SK-N-SH treated with all-trans-retinoic acid at 6 μM for 48 hours (cell line): ENCODE results near the gene UGT1A8.

ENCODE experiments used
- ATAC-seq: fragments of 200-7000 bp; cut with Tn5 transposase; 3 replicates; pipeline ENCODE4 v1.9.1; 2020; ENCODE audit warnings: mild to moderate bottlenecking, moderate library complexity
- ARNTL ChIP-seq: fragments of 450-650 bp; formaldehyde crosslinking; IDR thresholded peaks from 2 replicates; pipeline ENCODE4 v1.5.0; 2020; ENCODE audit warnings: low read depth, mild to moderate bottlenecking, moderate library complexity, borderline replicate concordance
- BACH2 ChIP-seq: fragments of 250-450 bp; sonication (Bioruptor Pico); IDR thresholded peaks from 2 replicates; pipeline ENCODE4 v1.9.0; 2021; ENCODE audit warnings: mild to moderate bottlenecking, borderline replicate concordance
- CSDC2 ChIP-seq: fragments of 250-450 bp; sonication (Bioruptor Pico); IDR thresholded peaks from 2 replicates; pipeline ENCODE4 v1.5.0; 2020; ENCODE audit warnings: mild to moderate bottlenecking, moderate library complexity
- ESRRG ChIP-seq: fragments of 250-450 bp; sonication (Bioruptor Pico); IDR thresholded peaks from 2 replicates; pipeline ENCODE4 v1.6.1; 2021; ENCODE audit warnings: mild to moderate bottlenecking
- ISL1 ChIP-seq: fragments of 250-450 bp; sonication (Bioruptor Pico); IDR thresholded peaks from 2 replicates; pipeline ENCODE4 v2.1.2; 2022; ENCODE audit warnings: mild to moderate bottlenecking, moderate library complexity
- OSR1 ChIP-seq: fragments of 250-450 bp; sonication (Bioruptor Pico); IDR thresholded peaks from 2 replicates; pipeline ENCODE4 v1.8.0; 2022; ENCODE audit warnings: moderate library complexity, mild to moderate bottlenecking, inconsistent platforms
- PPARA ChIP-seq: fragments of 250-450 bp; sonication (Bioruptor Pico); IDR thresholded peaks from 2 replicates; pipeline ENCODE4 v1.5.0; 2020; ENCODE audit warnings: mild to moderate bottlenecking, borderline replicate concordance
- SNAI2 ChIP-seq: fragments of 250-450 bp; sonication (Bioruptor Pico); IDR thresholded peaks from 2 replicates; pipeline ENCODE4 v1.5.0; 2020; ENCODE audit warnings: mild to moderate bottlenecking, moderate library complexity
- TCF4 ChIP-seq: fragments of 250-450 bp; sonication (Bioruptor Pico); IDR thresholded peaks from 2 replicates; pipeline ENCODE4 v1.8.0; 2021; ENCODE audit warnings: mild to moderate bottlenecking, moderate library complexity, borderline replicate concordance
- TOX ChIP-seq: fragments of 250-450 bp; sonication (Bioruptor Pico); IDR thresholded peaks from 2 replicates; pipeline ENCODE4 v1.8.0; 2021; ENCODE audit warnings: mild to moderate bottlenecking, moderate library complexity, borderline replicate concordance
- ZFP3 ChIP-seq: fragments of 250-450 bp; sonication (Bioruptor Pico); IDR thresholded peaks from 2 replicates; pipeline ENCODE4 v1.5.0; 2020; ENCODE audit warnings: mild to moderate bottlenecking, moderate library complexity
- ZFP30 ChIP-seq: fragments of 450-650 bp; formaldehyde crosslinking; IDR thresholded peaks from 2 replicates; pipeline ENCODE4 v1.5.0; 2022; ENCODE audit warnings: mild to moderate bottlenecking, moderate library complexity
- ZNF565 ChIP-seq: fragments of 450-650 bp; formaldehyde crosslinking; conservative IDR thresholded peaks from 2 replicates; pipeline ENCODE4 v1.5.0; 2020; ENCODE audit warnings: low read depth, mild to moderate bottlenecking, moderate library complexity
- ZNF70 ChIP-seq: fragments of 450-650 bp; formaldehyde crosslinking; IDR thresholded peaks from 2 replicates; pipeline ENCODE4 v1.5.0; 2020; ENCODE audit warnings: mild to moderate bottlenecking, moderate library complexity
- ZNF8 ChIP-seq: fragments of 450-650 bp; formaldehyde crosslinking; IDR thresholded peaks from 2 replicates; pipeline ENCODE4 v1.5.0; 2020; ENCODE audit warnings: mild to moderate bottlenecking, moderate library complexity
- TF ChIP-seq, protein P1 (sequence below): fragments of 250-450 bp; sonication (Bioruptor Pico); IDR thresholded peaks from 2 replicates; pipeline ENCODE4 v1.8.0; 2021; ENCODE audit warnings: low read depth, mild to moderate bottlenecking, moderate library complexity, borderline replicate concordance
- TF ChIP-seq, protein P2 (sequence below): fragments of 250-450 bp; sonication (Bioruptor Pico); IDR thresholded peaks from 2 replicates; pipeline ENCODE4 v1.5.1; 2021; ENCODE audit warnings: mild to moderate bottlenecking, moderate library complexity
- TF ChIP-seq, protein P3 (sequence below): fragments of 250-450 bp; sonication (Bioruptor Pico); IDR thresholded peaks from 2 replicates; pipeline ENCODE4 v1.5.1; 2020; ENCODE audit warnings: low read depth, mild to moderate bottlenecking, moderate library complexity
- TF ChIP-seq, protein P4 (sequence below): fragments of 250-450 bp; sonication (Bioruptor Pico); IDR thresholded peaks from 2 replicates; pipeline ENCODE4 v1.5.0; 2020; ENCODE audit warnings: mild to moderate bottlenecking, moderate library complexity
- TF ChIP-seq, protein P5 (sequence below): fragments of 250-450 bp; sonication (Bioruptor Pico); IDR thresholded peaks from 2 replicates; pipeline ENCODE4 v1.8.0; 2020; ENCODE audit warnings: mild to moderate bottlenecking, moderate library complexity, borderline replicate concordance

UGT1A8 gene

DNA sequence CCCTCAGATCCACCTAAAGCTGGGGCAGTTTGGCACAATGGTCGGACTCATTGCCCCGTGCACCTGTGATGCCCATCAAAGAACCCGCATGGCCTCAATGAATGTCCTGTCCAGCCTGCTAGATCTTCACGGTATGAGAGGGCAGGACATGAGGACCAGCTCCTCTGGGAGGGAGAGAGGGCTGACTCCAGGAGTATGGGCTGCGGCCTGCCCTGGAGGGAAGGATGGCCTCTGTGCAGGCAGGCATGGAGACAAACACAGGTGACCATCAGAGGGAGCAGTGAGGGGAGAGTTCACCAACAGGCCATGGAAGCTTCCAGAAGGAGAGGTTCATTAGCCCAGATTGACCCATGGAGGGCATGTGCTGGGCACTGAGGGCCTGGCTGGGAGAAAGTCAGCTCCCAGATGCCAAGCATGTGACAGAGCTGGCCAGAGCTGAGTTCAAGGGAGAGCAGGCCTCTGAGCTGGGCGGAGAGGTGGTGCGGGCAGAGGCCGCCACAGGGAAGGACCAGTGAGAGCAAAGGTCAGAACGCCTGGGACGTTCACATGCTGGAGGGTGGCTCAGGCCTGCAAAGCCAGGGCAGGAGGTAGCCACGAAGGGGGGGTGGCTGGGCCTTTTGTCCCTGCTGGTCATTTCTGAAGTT is 200.7 kb downstream of the UGT1A8 start:
- no peak for ATAC-seq
- TF ChIP-seq ARNTL (CRISPR knock-in tag) (no peak), ISL1 (CRISPR knock-in tag) (no peak), ZFP30 (CRISPR knock-in tag) (no peak), TCF4 (no peak), TOX (CRISPR knock-in tag) (no peak), ESRRG (CRISPR knock-in tag) (no peak), OSR1 (CRISPR knock-in tag) (no peak)
- TF ChIP-seq, protein P1, sequence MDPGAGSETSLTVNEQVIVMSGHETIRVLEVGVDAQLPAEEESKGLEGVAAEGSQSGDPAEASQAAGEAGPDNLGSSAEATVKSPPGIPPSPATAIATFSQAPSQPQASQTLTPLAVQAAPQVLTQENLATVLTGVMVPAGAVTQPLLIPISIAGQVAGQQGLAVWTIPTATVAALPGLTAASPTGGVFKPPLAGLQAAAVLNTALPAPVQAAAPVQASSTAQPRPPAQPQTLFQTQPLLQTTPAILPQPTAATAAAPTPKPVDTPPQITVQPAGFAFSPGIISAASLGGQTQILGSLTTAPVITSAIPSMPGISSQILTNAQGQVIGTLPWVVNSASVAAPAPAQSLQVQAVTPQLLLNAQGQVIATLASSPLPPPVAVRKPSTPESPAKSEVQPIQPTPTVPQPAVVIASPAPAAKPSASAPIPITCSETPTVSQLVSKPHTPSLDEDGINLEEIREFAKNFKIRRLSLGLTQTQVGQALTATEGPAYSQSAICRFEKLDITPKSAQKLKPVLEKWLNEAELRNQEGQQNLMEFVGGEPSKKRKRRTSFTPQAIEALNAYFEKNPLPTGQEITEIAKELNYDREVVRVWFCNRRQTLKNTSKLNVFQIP (CRISPR knock-in tag), result no peak
- TF ChIP-seq, all 23 proteins: peak for 0

DNA sequence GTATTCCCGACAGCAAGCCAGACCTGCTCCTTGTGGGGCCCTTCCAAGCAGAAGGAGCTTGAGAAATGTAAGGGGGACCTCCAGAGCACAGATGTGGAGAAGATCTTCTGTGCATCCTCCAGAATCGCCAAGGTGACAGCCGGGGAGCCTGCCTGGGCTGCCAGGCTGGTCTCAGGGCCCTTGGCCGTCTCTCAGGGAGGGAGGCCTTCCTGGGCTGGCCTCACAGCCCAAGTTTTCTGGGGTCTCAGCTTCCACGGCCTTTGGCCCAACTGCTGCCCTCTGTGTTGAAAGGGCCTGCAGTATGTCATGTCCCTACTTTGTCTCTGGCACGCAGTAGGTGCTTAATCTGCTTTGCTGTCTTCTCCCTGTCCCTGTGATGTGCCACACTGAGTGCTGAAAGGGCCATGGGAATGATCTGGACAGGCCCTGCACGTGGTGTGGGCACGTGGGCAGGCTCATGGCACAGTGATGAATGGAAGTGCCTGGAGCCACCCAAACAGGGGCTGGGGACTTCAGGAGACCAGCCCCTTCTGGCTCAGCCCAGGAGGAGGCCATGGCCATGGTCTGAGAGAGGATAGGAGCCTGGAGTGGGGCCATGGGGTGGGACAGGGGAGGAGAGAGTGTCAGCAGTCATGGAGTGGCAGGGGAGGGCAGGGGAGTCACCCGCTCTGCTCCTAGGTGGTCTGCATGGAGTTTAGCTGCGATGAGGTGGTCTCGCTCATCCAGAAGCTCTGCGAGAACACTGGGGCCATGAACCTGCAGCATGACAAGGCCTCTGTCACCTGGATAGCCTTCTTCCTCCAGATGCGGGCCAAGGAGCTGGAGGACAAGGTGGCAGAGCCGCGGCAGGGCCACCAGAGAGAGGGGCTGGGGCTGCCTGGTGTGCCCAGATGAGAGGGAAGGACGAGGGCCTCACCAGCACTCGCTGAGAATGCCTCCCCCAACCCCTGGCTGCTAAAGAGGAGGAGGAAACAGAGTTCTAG is 201.5 kb downstream of the UGT1A8 start:
- no peak for ATAC-seq
- TF ChIP-seq ESRRG (CRISPR knock-in tag) (no peak), ZNF70 (no peak), ZNF8 (CRISPR knock-in tag) (no peak), ARNTL (CRISPR knock-in tag) (no peak)

DNA sequence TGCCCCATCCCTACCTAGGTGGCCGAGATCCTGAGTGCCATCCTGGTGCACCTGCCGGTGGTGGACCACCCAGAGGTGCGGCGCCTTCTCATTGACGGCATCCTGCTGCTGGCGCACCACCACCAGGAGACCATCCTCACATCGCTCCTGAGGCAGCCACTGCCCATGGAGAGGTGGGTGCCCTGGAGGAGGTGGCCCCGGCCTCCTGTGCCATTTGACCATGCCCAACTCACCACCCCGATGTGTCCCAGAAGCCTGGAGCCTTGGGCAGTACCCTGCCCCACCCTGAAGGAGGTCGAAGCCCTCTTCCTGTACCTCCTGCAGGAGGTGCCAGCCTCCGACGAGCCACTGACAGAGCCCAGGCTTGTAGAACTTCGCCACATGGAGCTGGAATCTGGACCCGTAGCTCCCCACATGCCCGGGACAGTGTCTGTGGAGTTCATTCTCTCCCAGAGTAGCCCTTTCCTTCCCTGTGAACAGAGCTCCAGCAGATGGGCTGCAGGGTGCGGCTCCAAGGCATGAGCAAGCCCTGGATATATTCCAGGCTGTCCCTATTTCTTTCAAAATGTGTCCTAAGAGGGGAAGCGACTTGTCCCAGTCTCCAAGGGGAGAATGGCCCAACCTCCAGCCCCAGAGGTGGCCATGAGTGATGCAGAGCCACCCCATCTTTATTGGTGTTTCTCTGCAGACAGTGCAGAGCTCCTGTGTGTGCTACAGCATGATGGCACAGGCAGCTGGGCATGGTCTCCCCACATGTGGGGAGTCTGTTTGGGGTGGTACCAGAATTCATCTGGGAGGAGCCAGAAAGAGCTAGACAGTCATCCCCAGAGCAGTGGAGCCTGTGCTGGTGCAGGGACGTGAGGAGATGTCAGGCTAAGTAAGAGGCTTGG is 202.7 kb downstream of the UGT1A8 start:
- no peak for ATAC-seq
- no peak for TF ChIP-seq ZFP30 (CRISPR knock-in tag)
- TF ChIP-seq PPARA (CRISPR knock-in tag), result no peak
- TF ChIP-seq, protein P2, sequence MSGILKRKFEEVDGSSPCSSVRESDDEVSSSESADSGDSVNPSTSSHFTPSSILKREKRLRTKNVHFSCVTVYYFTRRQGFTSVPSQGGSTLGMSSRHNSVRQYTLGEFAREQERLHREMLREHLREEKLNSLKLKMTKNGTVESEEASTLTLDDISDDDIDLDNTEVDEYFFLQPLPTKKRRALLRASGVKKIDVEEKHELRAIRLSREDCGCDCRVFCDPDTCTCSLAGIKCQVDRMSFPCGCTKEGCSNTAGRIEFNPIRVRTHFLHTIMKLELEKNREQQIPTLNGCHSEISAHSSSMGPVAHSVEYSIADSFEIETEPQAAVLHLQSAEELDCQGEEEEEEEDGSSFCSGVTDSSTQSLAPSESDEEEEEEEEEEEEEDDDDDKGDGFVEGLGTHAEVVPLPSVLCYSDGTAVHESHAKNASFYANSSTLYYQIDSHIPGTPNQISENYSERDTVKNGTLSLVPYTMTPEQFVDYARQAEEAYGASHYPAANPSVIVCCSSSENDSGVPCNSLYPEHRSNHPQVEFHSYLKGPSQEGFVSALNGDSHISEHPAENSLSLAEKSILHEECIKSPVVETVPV, result no peak
- TF ChIP-seq TOX (CRISPR knock-in tag), result no peak
- no peak for TF ChIP-seq SNAI2 (CRISPR knock-in tag)
- no peak for TF ChIP-seq TCF4
- TF ChIP-seq, protein P3, sequence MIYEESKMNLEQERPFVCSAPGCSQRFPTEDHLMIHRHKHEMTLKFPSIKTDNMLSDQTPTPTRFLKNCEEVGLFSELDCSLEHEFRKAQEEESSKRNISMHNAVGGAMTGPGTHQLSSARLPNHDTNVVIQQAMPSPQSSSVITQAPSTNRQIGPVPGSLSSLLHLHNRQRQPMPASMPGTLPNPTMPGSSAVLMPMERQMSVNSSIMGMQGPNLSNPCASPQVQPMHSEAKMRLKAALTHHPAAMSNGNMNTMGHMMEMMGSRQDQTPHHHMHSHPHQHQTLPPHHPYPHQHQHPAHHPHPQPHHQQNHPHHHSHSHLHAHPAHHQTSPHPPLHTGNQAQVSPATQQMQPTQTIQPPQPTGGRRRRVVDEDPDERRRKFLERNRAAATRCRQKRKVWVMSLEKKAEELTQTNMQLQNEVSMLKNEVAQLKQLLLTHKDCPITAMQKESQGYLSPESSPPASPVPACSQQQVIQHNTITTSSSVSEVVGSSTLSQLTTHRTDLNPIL (CRISPR knock-in tag), result no peak
- no peak for TF ChIP-seq ZFP3 (CRISPR knock-in tag)

DNA sequence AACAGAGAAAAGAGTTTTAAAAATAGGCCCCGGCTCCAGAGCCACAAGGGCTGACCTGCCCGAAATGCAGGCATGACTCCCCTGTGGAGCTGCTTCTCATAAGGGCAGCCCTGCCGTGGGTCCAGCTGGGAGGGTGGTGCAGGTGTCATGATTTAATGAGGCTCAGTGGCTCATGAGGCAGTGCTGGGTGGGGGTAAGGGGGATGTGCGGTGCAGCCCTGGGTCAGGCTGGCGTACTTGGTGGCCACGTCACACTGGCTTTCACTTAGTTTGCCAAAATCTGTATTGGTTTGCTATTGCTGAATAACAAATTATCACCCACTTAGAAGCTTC is 203.3 kb downstream of the UGT1A8 start:
- ATAC-seq, result no peak
- TF ChIP-seq, protein P4, sequence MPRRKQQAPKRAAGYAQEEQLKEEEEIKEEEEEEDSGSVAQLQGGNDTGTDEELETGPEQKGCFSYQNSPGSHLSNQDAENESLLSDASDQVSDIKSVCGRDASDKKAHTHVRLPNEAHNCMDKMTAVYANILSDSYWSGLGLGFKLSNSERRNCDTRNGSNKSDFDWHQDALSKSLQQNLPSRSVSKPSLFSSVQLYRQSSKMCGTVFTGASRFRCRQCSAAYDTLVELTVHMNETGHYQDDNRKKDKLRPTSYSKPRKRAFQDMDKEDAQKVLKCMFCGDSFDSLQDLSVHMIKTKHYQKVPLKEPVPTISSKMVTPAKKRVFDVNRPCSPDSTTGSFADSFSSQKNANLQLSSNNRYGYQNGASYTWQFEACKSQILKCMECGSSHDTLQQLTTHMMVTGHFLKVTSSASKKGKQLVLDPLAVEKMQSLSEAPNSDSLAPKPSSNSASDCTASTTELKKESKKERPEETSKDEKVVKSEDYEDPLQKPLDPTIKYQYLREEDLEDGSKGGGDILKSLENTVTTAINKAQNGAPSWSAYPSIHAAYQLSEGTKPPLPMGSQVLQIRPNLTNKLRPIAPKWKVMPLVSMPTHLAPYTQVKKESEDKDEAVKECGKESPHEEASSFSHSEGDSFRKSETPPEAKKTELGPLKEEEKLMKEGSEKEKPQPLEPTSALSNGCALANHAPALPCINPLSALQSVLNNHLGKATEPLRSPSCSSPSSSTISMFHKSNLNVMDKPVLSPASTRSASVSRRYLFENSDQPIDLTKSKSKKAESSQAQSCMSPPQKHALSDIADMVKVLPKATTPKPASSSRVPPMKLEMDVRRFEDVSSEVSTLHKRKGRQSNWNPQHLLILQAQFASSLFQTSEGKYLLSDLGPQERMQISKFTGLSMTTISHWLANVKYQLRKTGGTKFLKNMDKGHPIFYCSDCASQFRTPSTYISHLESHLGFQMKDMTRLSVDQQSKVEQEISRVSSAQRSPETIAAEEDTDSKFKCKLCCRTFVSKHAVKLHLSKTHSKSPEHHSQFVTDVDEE (CRISPR knock-in tag), result no peak
- TF ChIP-seq BACH2 (CRISPR knock-in tag) (no peak), OSR1 (CRISPR knock-in tag) (no peak), ZNF565 (CRISPR knock-in tag) (no peak), ARNTL (CRISPR knock-in tag) (no peak), ZFP3 (CRISPR knock-in tag) (no peak), ZNF8 (CRISPR knock-in tag) (no peak), SNAI2 (CRISPR knock-in tag) (no peak), CSDC2 (no peak)
- TF ChIP-seq, protein P1 (CRISPR knock-in tag), result no peak
- TF ChIP-seq, protein P5, sequence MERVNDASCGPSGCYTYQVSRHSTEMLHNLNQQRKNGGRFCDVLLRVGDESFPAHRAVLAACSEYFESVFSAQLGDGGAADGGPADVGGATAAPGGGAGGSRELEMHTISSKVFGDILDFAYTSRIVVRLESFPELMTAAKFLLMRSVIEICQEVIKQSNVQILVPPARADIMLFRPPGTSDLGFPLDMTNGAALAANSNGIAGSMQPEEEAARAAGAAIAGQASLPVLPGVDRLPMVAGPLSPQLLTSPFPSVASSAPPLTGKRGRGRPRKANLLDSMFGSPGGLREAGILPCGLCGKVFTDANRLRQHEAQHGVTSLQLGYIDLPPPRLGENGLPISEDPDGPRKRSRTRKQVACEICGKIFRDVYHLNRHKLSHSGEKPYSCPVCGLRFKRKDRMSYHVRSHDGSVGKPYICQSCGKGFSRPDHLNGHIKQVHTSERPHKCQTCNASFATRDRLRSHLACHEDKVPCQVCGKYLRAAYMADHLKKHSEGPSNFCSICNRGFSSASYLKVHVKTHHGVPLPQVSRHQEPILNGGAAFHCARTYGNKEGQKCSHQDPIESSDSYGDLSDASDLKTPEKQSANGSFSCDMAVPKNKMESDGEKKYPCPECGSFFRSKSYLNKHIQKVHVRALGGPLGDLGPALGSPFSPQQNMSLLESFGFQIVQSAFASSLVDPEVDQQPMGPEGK (CRISPR knock-in tag), result no peak
- TF ChIP-seq, protein P3 (CRISPR knock-in tag), result no peak
